ENCODE results near the gene KBTBD8. TPM values are rescaled to one million over a fixed set of nuclear protein-coding genes. Genes with fewer than 3 reads are reported as not detected.

KBTBD8 gene
- total RNA-seq, 1 donor from 2014 or later: 0.67 TPM

DNA sequence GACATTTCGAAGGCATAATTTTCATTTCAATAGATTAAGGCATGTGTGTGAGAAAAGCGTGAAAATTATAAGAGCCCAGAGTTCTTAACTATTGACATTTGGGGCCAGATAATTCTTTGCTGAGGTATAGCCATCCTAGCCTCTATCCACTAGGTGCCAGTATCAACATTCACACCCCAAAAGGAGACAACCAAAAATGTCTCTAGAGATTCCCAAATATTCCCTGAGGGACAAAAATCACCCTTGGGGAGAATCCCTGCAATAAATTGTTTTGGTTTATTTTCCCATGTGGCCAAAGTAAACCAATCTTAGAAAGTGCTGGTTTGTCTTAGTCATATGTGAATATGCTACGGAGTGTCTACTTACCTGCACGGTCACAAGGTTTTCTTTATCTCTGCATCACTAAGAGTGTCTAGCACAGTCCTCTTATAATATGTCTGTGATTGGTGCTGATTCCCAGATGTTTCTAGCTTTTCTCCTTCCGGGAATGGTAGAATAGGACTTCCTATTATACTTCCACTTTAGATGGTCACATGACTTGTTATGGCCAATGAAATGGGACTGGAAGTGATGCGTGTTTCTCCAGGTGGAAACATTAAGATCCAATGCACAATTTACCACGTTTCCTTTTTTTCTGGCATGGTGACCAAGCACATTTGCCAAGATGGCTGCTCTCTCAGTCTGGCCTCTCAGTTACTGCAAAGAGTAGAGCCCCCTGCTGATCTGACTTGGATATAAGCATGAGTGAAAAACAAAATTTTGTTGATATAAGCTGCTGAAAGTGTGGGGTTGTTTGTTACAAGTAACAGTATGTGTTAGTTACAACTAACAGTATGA, 8.0 kb upstream of the KBTBD8 start:
- H3K27me3 ChIP-seq (ENCODE audit: control insufficient read depth, insufficient read depth, low read length): no peaks in the 10 kb centered on the region
- H3K36me3 ChIP-seq (ENCODE audit: control insufficient read depth, insufficient read depth, low read length): no peaks in the 10 kb centered on the region
- H3K4me3 ChIP-seq (ENCODE audit: low read depth, low read length): no peak overlapping the region
- no peak for DNase-seq (ENCODE audit: low read depth)
- TF ChIP-seq, protein P1, sequence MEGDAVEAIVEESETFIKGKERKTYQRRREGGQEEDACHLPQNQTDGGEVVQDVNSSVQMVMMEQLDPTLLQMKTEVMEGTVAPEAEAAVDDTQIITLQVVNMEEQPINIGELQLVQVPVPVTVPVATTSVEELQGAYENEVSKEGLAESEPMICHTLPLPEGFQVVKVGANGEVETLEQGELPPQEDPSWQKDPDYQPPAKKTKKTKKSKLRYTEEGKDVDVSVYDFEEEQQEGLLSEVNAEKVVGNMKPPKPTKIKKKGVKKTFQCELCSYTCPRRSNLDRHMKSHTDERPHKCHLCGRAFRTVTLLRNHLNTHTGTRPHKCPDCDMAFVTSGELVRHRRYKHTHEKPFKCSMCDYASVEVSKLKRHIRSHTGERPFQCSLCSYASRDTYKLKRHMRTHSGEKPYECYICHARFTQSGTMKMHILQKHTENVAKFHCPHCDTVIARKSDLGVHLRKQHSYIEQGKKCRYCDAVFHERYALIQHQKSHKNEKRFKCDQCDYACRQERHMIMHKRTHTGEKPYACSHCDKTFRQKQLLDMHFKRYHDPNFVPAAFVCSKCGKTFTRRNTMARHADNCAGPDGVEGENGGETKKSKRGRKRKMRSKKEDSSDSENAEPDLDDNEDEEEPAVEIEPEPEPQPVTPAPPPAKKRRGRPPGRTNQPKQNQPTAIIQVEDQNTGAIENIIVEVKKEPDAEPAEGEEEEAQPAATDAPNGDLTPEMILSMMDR (IDR thresholded peaks at IDR 0.05; ENCODE audit: insufficient read depth, low read length, poor library complexity, severe bottlenecking): peak; percentile 15

DNA sequence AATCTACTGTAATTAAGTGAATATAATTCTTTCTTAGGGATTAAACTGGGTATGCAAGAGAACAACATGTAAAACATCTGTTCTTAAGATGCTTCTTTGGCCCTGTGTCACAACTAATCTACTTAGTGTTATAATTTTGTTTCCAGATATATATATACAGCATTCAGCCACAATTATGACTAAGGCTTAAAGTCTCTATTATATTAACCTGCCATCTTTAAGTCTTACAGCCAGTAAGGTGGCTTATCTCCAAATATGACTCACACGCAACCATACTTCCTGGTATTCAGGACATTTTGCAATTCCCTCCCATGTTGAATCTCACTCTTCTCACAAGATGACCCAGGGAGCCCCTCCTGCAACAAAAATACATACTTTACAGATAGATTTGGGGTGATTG, 6.6 kb upstream of the KBTBD8 start:
- DNase-seq (ENCODE audit: low read depth): no peak
- TF ChIP-seq, protein P1 (IDR thresholded peaks at IDR 0.05; ENCODE audit: insufficient read depth, low read length, poor library complexity, severe bottlenecking): no peak
- no peaks in the 10 kb centered on the region for H3K27me3 ChIP-seq (ENCODE audit: control insufficient read depth, insufficient read depth, low read length)
- H3K4me3 ChIP-seq (ENCODE audit: low read depth, low read length): no peak overlapping the region
- no peaks in the 10 kb centered on the region for H3K36me3 ChIP-seq (ENCODE audit: control insufficient read depth, insufficient read depth, low read length)

DNA sequence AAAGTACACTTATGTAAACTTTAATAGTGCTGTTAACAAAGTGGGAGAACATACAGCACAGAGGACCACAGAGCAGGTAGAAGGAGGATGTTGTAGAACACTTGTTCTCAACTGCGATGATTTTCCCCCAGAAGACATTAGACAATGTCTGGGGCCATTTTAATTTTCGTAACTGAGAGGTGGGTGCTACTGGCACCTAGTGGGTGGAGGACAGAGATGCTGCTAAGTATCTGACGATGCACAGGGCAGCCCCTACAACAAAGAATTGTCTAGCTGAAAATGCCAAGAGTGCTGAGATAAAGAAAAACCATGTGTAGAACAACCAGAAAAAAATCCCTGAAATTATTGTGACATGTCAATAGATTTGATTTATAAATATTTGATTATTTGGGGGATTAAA, 5.0 kb upstream of the KBTBD8 start:
- TF ChIP-seq, protein P1 (IDR thresholded peaks at IDR 0.05; ENCODE audit: insufficient read depth, low read length, poor library complexity, severe bottlenecking): no peak
- Histone ChIP-seq H3K4me3 (ENCODE audit: low read depth, low read length) (no peak overlapping the region), H3K27me3 (ENCODE audit: control insufficient read depth, insufficient read depth, low read length) (no peaks in the 10 kb centered on the region), H3K36me3 (ENCODE audit: control insufficient read depth, insufficient read depth, low read length) (no peaks in the 10 kb centered on the region)
- DNase-seq (ENCODE audit: low read depth): no peak

DNA sequence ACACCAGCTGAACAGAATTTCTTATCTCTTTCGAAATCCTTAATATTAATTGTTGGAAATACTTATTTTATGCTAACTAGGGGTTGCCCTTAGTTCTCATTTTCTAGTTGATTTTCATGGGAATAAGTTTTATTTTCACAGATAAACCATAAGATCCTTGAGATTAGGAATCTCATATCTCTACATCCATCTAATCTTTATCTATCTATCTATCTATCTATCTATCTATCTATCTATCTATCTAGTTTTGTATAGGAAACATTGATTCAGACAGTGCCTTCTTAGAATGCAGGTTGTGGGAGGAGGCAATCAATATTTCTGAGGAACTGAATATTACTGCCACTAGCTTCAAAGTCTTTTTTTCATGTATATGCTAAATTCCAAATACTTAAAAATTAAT, 3.5 kb upstream of the KBTBD8 start:
- TF ChIP-seq, protein P1 (IDR thresholded peaks at IDR 0.05; ENCODE audit: insufficient read depth, low read length, poor library complexity, severe bottlenecking): no peak
- Histone ChIP-seq H3K36me3 (ENCODE audit: control insufficient read depth, insufficient read depth, low read length) (no peaks in the 10 kb centered on the region), H3K27me3 (ENCODE audit: control insufficient read depth, insufficient read depth, low read length) (no peaks in the 10 kb centered on the region), H3K4me3 (ENCODE audit: low read depth, low read length) (no peak overlapping the region)
- no peak for DNase-seq (ENCODE audit: low read depth)

DNA sequence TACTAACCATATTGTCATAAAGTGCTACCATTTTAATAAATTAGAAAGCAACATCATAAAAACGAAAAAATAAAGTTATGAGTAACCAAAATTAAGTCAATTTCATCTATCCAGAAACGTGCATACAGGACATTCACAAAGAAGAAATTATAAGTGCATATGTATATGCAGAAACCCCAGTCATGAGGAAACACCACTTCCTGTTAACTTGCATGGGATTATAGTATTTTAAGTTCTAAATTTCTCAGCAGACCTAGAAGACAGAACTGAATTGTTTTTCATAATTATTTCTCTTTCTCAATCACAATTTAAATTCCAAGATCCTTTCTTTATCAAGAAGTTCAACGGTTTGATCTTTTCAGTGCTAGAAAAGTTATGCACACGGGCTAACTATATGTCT, 1.4 kb upstream of the KBTBD8 start:
- TF ChIP-seq, protein P1 (IDR thresholded peaks at IDR 0.05; ENCODE audit: insufficient read depth, low read length, poor library complexity, severe bottlenecking): no peak

More for the DNA sequence above, 1.4 kb upstream of the KBTBD8 start:
- Histone ChIP-seq H3K4me3 (ENCODE audit: low read depth, low read length) (no peak overlapping the region), H3K36me3 (ENCODE audit: control insufficient read depth, insufficient read depth, low read length) (no peaks in the 10 kb centered on the region), H3K27me3 (ENCODE audit: control insufficient read depth, insufficient read depth, low read length) (no peaks in the 10 kb centered on the region)
- no peak for DNase-seq (ENCODE audit: low read depth)
